K562 (cell line): ENCODE measurements around the gene OSBPL10.

Experiments used
- TRIM24 ChIP-seq, 2 experiments: fragments of 450-650 bp; IDR thresholded peaks; 2 replicates each; pipeline ENCODE4 v1.6.1; 2016
- TF ChIP-seq, protein P1 (sequence below), 3 experiments: IDR thresholded peaks in 2 of 3; conservative IDR thresholded peaks in 1 of 3; 2 replicates each; pipeline ENCODE4 v1.5.1; 2011 to 2012; ENCODE audit warnings: low read length in 3 of 3, mild to moderate bottlenecking in 3 of 3, control low read depth in 2 of 3, improper control_type of control experiment in 1 of 3, inconsistent platforms in 1 of 3, low read depth in 1 of 3, mixed read lengths in 1 of 3, moderate library complexity in 1 of 3; ENCODE audit not compliant: insufficient read depth in 2 of 3

DNA sequence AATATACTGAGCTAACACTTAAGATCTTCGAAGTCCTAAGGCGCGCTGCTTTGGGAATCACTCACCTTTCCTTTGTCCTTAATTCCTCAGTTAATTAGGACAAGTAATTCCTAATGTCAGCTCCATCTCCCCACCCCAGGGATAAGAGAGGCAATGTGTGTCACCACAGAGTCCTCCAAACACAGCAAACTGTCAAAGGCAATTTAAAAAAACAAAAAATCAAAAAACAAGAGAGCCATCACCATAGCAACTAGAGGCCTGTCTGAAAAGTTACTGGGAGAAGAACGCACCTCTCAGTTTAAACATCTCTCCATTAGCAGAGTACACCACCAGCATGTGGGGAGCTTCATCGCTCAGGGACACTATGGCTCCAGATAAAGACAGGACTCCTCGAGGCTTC, 101.7 kb downstream of the OSBPL10 start:
- TF ChIP-seq, protein P1, sequence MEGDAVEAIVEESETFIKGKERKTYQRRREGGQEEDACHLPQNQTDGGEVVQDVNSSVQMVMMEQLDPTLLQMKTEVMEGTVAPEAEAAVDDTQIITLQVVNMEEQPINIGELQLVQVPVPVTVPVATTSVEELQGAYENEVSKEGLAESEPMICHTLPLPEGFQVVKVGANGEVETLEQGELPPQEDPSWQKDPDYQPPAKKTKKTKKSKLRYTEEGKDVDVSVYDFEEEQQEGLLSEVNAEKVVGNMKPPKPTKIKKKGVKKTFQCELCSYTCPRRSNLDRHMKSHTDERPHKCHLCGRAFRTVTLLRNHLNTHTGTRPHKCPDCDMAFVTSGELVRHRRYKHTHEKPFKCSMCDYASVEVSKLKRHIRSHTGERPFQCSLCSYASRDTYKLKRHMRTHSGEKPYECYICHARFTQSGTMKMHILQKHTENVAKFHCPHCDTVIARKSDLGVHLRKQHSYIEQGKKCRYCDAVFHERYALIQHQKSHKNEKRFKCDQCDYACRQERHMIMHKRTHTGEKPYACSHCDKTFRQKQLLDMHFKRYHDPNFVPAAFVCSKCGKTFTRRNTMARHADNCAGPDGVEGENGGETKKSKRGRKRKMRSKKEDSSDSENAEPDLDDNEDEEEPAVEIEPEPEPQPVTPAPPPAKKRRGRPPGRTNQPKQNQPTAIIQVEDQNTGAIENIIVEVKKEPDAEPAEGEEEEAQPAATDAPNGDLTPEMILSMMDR (IDR thresholded peaks at IDR 0.05 in 2 of 3, conservative IDR thresholded peaks at IDR 0.05 in 1 of 3; ENCODE audit: insufficient read depth in 2 of 3, low read depth in 1 of 3, low read length in 3 of 3), result no peak
- no peak for TF ChIP-seq TRIM24 (IDR thresholded peaks at IDR 0.05)
